PC-3 (cell line): ENCODE data around the gene C22orf23. TPM values are rescaled to one million over a fixed set of nuclear protein-coding genes. Genes with fewer than 3 reads are reported as not detected.

Experiments
- ATAC-seq: fragments of 200-7000 bp; cut with Tn5 transposase; 2 replicates; pipeline ENCODE4 v1.9.1; 2020; ENCODE audit warnings: mild to moderate bottlenecking, moderate library complexity
- BruUV-seq: library from RNA; stranded (reverse); fragments of 400-500 nt; replicated peaks from 2 replicates; lab custom pipeline; 2021; lab: Mats Ljungman, UMichigan
- CTCF ChIA-PET: fragments of 300-600 bp; sonication (Branson Sonifier 250); formaldehyde crosslinking; loops from one replicate; lab custom pipeline; 2022; ENCODE audit warnings: antibody characterized with exemption; lab: Charles Lee
- POLR2A ChIA-PET: fragments of 300-600 bp; sonication (Branson Sonifier 250); formaldehyde crosslinking; loops from one replicate; lab custom pipeline; 2022; ENCODE audit warnings: antibody characterized with exemption; ENCODE audit not compliant: unreplicated experiment; lab: Charles Lee
- DNase-seq: peaks from one replicate; pipeline ENCODE4 v3.0.0-alpha.2; 2015
- H2AFZ ChIP-seq: fragments of 300-600 bp; sonication (generic); 2 replicates; pipeline ENCODE4 v1.6.0; 2016; ENCODE audit warnings: antibody characterized with exemption, low read length
- H3F3A ChIP-seq: fragments of 300-600 bp; sonication (generic); one replicate; pipeline ENCODE4 v1.6.0; 2017; ENCODE audit warnings: antibody characterized with exemption, low read length, control low read depth, mild to moderate bottlenecking; ENCODE audit not compliant: unreplicated experiment
- H3K27ac ChIP-seq: fragments of 300-600 bp; sonication (generic); 2 replicates; pipeline ENCODE4 v1.5.1; 2016; ENCODE audit warnings: mild to moderate bottlenecking, low read length
- H3K27me3 ChIP-seq: fragments of 300-600 bp; sonication (generic); 2 replicates; pipeline ENCODE4 v1.6.1; 2016; ENCODE audit warnings: low read length, mixed read lengths
- H3K36me3 ChIP-seq: fragments of 300-600 bp; sonication (generic); 2 replicates; pipeline ENCODE4 v1.6.1; 2016; ENCODE audit warnings: low read depth, mixed run types, low read length, mixed read lengths
- H3K4me1 ChIP-seq: fragments of 300-600 bp; sonication (generic); 2 replicates; pipeline ENCODE4 v1.5.1; 2016; ENCODE audit warnings: low read length; ENCODE audit not compliant: insufficient read depth
- H3K4me2 ChIP-seq: fragments of 300-600 bp; sonication (generic); 2 replicates; pipeline ENCODE4 v1.6.0; 2016; ENCODE audit warnings: low read length
- H3K4me3 ChIP-seq: fragments of 300-600 bp; sonication (generic); 2 replicates; pipeline ENCODE4 v1.5.1; 2016; ENCODE audit warnings: mild to moderate bottlenecking, low read length, mixed read lengths
- H3K79me2 ChIP-seq: fragments of 300-600 bp; sonication (generic); 2 replicates; pipeline ENCODE4 v1.6.1; 2017; ENCODE audit warnings: low read length, mixed read lengths
- H3K9ac ChIP-seq: fragments of 300-600 bp; sonication (generic); 2 replicates; pipeline ENCODE4 v1.6.0; 2016; ENCODE audit warnings: mild to moderate bottlenecking, low read length
- H3K9me2 ChIP-seq: fragments of 300-600 bp; sonication (generic); replicated peaks from 2 replicates; pipeline ENCODE4 v1.6.1; 2016; ENCODE audit warnings: mixed run types, low read length, mixed read lengths
- H3K9me3 ChIP-seq: fragments of 300-600 bp; sonication (generic); 2 replicates; pipeline ENCODE4 v1.6.1; 2016; ENCODE audit warnings: low read length, mixed read lengths
- H4K20me1 ChIP-seq: fragments of 300-600 bp; sonication (generic); 2 replicates; pipeline ENCODE4 v1.6.1; 2016; ENCODE audit warnings: low read length, mixed read lengths
- EZH2 ChIP-seq: fragments of 300-600 bp; sonication (generic); IDR thresholded peaks from one replicate; pipeline ENCODE4 v1.6.1; 2017; ENCODE audit warnings: antibody characterized with exemption, mild to moderate bottlenecking, low read length; ENCODE audit not compliant: unreplicated experiment
- EZH2phosphoT487 ChIP-seq: fragments of 300-600 bp; sonication (generic); IDR thresholded peaks from 2 replicates; pipeline ENCODE4 v1.6.1; 2018; ENCODE audit warnings: mild to moderate bottlenecking, antibody characterized with exemption, low read length, borderline replicate concordance
- intact Hi-C: fragments of 100-400 bp; cut with micrococcal nuclease; formaldehyde crosslinking; loops from 2 replicates; pipeline ENCODE4 v1.9.0; 2023
- total RNA-seq: library from RNA; depleted of rRNA; stranded (reverse); fragments of >200 nt; gene quantifications from 2 replicates; pipeline ENCODE4 v1.2.3, GENCODE V29; 2014
- TF ChIP-seq, protein P1 (sequence below): fragments of 300-600 bp; sonication (generic); conservative IDR thresholded peaks from 2 replicates; pipeline ENCODE4 v1.5.1; 2017; ENCODE audit warnings: antibody characterized with exemption, low read depth, mild to moderate bottlenecking, low read length

Gene C22orf23
- total RNA-seq, 1 experiment from 2014 or later = 0.69 TPM

DNA sequence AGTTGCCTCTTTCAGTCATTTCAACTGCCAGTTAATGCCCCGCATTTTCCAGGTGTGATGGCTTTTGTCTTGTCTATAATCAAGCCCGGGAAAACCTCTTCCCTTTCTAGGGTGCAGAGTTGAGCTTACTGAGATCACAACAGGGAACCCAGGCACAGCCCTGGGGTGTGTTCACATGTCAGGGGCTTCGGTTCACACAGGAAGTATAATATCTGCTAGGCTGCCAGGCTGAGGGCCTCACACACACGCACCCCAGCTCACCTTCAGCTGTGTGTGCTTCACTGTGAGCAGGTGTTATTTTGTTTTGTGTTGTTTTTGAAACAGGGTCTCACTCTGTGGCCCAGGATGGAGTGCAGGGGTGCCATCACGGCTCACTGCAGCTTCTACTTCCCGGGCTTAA lies 40.6 kb upstream of the C22orf23 start:
- no peaks in the 10 kb centered on the region for H3K79me2 ChIP-seq
- no peak overlapping the region for H3K27ac ChIP-seq
- H3K4me1 ChIP-seq = peaks cover 3% of the 10 kb centered on the region
- TF ChIP-seq EZH2 (no peak), EZH2phosphoT487 (no peak)
- TF ChIP-seq, protein P1, sequence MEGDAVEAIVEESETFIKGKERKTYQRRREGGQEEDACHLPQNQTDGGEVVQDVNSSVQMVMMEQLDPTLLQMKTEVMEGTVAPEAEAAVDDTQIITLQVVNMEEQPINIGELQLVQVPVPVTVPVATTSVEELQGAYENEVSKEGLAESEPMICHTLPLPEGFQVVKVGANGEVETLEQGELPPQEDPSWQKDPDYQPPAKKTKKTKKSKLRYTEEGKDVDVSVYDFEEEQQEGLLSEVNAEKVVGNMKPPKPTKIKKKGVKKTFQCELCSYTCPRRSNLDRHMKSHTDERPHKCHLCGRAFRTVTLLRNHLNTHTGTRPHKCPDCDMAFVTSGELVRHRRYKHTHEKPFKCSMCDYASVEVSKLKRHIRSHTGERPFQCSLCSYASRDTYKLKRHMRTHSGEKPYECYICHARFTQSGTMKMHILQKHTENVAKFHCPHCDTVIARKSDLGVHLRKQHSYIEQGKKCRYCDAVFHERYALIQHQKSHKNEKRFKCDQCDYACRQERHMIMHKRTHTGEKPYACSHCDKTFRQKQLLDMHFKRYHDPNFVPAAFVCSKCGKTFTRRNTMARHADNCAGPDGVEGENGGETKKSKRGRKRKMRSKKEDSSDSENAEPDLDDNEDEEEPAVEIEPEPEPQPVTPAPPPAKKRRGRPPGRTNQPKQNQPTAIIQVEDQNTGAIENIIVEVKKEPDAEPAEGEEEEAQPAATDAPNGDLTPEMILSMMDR = no peak
- intact Hi-C loops = no loop called here
- H3F3A ChIP-seq = no peaks in the 10 kb centered on the region
- H3K4me3 ChIP-seq = no peak overlapping the region
- H3K9me3 ChIP-seq = no peaks in the 10 kb centered on the region
- no peaks in the 10 kb centered on the region for H4K20me1 ChIP-seq
- H3K9me2 ChIP-seq = no peaks in the 10 kb centered on the region
- CTCF ChIA-PET = no interaction called here
- no peak overlapping the region for H2AFZ ChIP-seq
- no peak overlapping the region for H3K4me2 ChIP-seq
- BruUV-seq = no TSS peak
- H3K27me3 ChIP-seq = no peaks in the 10 kb centered on the region
- POLR2A ChIA-PET = interaction anchor here (0.6 kb wide), 1 partner anchor 63 kb away, joined by 5 read pairs; the partner anchor contains the start of gene PICK1
- no peak for ATAC-seq
- DNase-seq = no peak
- no peak overlapping the region for H3K9ac ChIP-seq
- no peaks in the 10 kb centered on the region for H3K36me3 ChIP-seq

DNA sequence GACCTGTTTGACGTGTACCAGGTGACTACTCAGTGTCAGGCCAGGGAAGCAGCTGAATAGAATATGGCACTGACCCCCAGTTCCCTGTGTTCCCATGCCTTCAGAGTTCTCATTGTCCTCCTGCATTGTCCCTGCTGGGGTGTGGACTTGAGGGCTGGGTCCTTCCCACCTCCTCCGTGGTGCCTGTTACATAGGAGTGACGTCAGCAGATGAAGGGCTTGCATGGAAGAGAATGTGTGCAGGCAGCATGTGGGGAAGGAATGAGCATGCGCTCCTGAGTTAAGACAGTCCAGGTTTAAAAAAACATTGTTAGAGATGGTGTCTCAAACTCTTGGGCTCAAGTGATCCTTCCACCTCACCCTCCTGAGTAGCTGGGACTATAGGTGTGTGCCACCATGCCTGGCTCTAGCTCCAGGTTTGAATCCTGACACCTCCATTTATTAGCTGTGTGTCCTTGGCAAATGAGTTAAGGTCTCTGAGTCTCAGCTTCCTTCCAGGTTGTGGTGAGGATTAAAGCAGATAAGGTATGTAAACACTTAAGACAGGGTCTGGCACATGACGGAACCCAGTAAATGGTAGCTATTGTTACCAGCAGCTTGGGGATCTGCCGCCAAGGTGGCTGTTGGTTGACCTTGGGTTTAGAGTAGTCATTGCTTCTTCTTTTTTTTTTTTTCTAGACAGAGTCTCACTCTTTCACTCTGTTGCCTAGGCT lies 38.5 kb upstream of the C22orf23 start:
- ChIA-PET POLR2A (interaction anchor here (0.6 kb wide), 1 partner anchor 17 kb away, joined by 3 read pairs; no protein-coding TSS in a partner anchor), CTCF (no interaction called here)
- H3K27me3 ChIP-seq = no peaks in the 10 kb centered on the region
- H3K9me2 ChIP-seq = no peaks in the 10 kb centered on the region
- H3K79me2 ChIP-seq = no peaks in the 10 kb centered on the region
- H3K4me2 ChIP-seq = no peak overlapping the region
- no peak overlapping the region for H3K27ac ChIP-seq
- TF ChIP-seq EZH2 (no peak), EZH2phosphoT487 (no peak)
- TF ChIP-seq, protein P1 = no peak
- DNase-seq (no peak), ATAC-seq (no peak)
- no peaks in the 10 kb centered on the region for H3K9me3 ChIP-seq
- H3K36me3 ChIP-seq = no peaks in the 10 kb centered on the region
- no peak overlapping the region for H3K9ac ChIP-seq
- H2AFZ ChIP-seq = no peak overlapping the region
- BruUV-seq = no TSS peak
- no peak overlapping the region for H3K4me3 ChIP-seq
- H3K4me1 ChIP-seq = no peaks in the 10 kb centered on the region
- H4K20me1 ChIP-seq = no peaks in the 10 kb centered on the region
- no peaks in the 10 kb centered on the region for H3F3A ChIP-seq
- intact Hi-C loops = no loop called here

DNA sequence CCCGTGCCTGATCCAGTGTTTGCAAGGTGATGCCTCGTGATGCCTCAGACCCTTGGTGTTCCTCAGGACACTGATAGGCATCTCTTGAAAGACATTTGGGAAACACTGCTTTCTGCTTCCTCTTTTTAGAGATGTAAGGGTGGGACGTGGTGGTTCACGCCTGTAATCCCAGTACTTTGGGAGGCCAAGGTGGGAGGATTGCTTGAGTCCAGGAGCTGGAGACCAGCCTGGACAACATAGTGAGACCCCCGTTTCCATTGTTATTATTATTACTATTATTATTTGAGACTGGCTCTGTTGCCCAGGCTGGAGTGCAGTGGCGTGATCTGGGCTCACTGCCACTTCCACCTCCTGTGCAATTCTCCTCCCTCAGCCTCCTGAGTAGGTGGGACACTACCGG lies 37.5 kb upstream of the C22orf23 start:
- Histone ChIP-seq H2AFZ (no peak overlapping the region), H3K79me2 (no peaks in the 10 kb centered on the region), H3K36me3 (no peaks in the 10 kb centered on the region), H3K9me3 (no peaks in the 10 kb centered on the region), H3K9ac (no peak overlapping the region), H3K4me1 (no peaks in the 10 kb centered on the region), H3F3A (no peaks in the 10 kb centered on the region), H3K9me2 (no peaks in the 10 kb centered on the region), H3K27me3 (no peaks in the 10 kb centered on the region), H3K27ac (no peak overlapping the region), H4K20me1 (no peaks in the 10 kb centered on the region), H3K4me2 (no peak overlapping the region), H3K4me3 (no peak overlapping the region)
- ChIA-PET POLR2A (no interaction called here), CTCF (no interaction called here)
- TF ChIP-seq, protein P1 = no peak
- TF ChIP-seq EZH2 (no peak), EZH2phosphoT487 (no peak)
- BruUV-seq = no TSS peak
- intact Hi-C loops = no loop called here
- no peak for DNase-seq
- no peak for ATAC-seq
